Astrocyte of the cerebellum (primary cell): ENCODE data around the gene PIGZ.

Experiments used
- DNase-seq: peaks from one replicate; pipeline ENCODE4 v3.0.0-alpha.2; 2011; ENCODE audit warnings: low read depth
- H3K4me3 ChIP-seq: 2 replicates; pipeline ENCODE4 v1.5.1; 2011; ENCODE audit warnings: mild to moderate bottlenecking, low read depth, low read length, moderate library complexity
- CTCF ChIP-seq: IDR thresholded peaks from 2 replicates; pipeline ENCODE4 v1.5.1; 2012; ENCODE audit warnings: low read length, low read depth, moderate library complexity, mild to moderate bottlenecking; ENCODE audit errors: missing control alignments
- in situ Hi-C: cut with HindIII; loops from 2 replicates; pipeline ENCODE4 v1.10.0; 2017; ENCODE audit warnings: low sequenced_read_pairs

The PIGZ gene

DNA sequence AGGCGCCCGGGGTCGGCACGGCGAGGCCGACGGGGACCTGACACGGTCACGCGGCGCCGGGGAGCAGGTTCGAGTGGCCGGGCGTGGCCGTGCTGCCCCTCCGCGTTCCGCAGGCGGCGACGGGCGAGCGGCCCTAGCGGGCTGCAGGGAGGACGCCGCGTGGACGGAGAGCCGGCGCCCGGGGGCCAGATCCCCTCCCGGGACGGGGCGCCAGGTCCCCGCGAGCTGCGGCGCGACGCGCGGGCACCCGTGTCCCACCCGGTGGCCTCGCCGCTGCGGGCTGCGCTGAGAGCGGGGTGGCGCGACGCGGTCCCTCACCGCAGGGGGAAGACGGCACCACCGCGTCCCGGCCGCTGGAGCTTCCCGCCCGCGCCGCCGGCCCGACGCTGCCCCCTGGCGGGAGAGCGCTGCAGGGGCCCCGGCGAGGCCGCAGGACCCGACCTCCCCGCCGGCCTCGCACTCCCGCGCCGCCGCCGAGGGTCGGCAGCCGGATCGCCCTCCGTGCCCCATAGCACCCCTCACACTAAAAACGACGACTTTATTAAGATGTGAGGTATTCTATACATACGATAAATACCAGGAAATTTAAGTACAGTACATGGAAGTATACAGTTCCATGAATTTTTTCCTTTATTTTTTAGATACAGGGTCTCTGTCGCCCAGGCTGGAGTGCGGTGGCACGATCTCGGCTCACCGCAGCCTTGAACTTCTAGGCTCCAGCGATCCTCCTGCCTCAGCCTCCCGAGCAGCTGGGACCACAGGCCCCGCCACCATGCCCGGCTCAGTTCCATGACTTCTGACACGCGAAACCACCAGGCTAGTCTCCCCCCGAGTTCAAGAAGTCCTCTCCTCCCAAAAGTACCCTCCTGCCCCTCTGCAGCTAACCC, 1.3 kb upstream of the PIGZ start:
- DNase-seq, result no peak
- peak; percentile 36 for TF ChIP-seq CTCF
- in situ Hi-C loops, result no loop called here
- peak overlapping the region; percentile 56 for H3K4me3 ChIP-seq

- in situ Hi-C loops, result no loop called here
- no peak for DNase-seq
- peak overlapping the region; percentile 56 for H3K4me3 ChIP-seq
- no peak for TF ChIP-seq CTCF
Observed at GRCh38 chr3:196969134-196969659, 564 bp upstream of the PIGZ start.

DNA sequence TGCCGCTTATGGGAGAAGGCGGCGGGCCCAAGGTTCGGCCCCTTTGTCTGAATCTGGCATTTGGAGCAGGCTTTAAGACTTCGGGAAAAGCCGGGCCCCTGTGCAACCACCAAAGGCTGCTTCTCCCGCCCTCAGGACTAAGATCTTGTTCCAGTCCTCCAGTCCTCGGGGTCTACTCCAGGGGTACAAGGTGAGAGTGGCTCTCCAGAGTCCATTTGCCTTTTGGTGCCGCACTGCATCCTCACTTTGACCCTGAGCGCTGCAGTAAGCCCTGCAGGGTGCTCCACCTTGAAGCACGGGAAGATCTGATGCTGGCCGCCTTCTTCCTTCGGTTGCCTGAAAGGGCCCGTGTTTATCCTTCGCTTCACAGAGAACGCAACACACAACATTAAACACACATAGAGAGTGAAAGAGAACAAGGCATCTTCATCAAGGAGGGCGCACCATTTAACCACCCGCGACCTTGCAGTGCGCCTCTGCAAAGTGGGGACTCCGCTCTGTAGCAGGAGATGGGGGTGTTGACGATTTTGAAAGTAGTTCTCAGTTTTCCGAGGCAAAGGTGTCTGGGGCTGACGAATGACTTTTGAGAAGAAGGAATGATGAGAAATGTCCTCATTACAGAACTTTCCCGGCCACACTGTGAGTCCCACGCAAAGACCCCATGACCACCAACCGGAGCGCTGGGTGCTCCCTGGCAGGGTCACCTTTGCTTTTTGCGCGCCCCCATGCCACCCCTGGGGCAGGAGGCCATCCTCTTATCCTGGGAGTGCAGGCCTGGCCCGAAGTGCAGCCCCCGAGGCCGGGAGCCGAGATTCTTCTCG, 1.0 kb downstream of the PIGZ start:
- TF ChIP-seq CTCF, result no peak
- in situ Hi-C loops, result no loop called here
- DNase-seq, result no peak
- H3K4me3 ChIP-seq, result no peak overlapping the region

- in situ Hi-C loops, result no loop called here
- DNase-seq, result no peak
- no peak for TF ChIP-seq CTCF
- H3K4me3 ChIP-seq, result no peak overlapping the region
Observed at GRCh38 chr3:196966526-196967401, 1.9 kb downstream of the PIGZ start.

DNA sequence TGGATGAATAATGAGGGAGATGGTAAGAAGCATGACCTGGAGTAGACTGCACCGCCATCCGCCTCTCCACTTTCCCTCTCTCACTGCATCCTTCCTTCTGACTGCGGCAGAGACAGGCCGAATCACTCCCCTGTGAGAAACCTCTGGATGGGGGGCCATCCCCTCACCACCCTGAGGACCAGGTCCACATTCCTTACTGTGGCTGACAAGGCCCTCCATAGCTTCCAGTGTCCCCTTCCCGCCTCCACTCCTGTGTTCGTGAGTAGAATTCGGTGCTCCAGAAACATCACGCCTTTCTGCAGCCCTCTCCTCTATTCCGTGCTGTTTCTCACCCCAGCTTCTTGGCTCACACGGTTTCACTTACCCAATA, 2.8 kb downstream of the PIGZ start:
- in situ Hi-C loops, result no loop called here
- no peak for TF ChIP-seq CTCF
- no peak overlapping the region for H3K4me3 ChIP-seq
- DNase-seq, result no peak
